Measurements from ENCODE around the gene LRBA. TPM values are rescaled to one million over a fixed set of nuclear protein-coding genes. Genes with fewer than 3 reads are reported as not detected.

Gene LRBA
- total RNA-seq, 1 donor from 2014 or later: 39.9 TPM

DNA sequence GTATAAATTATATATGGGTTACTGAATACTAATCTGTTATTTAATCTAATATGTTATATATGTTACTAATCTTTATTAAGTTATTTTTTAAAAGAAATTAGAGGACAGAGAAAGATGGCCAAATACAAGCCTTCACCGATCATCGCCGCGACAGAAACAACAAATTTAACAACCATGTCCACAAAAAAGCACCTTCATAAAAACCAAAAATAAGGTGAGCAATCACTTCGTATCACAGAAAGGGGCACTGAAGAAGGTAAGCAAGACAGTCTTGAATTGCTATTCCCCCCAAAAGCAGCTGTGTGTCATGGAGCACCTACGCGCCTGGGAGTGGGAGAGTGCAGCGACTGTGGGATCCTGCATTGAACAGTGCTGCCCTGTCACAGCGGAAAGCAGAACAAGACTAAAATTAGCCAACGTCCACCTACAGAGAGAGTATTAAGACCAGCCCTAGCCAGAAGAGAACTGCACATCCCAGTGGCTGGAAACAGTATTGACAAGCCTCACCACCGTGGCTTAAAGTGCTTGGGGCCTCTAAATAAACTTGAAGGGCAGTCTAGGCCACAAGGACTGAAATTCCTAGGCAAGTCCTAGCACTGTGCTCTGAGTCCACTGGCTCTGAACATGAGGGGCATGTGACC, 38.5 kb downstream of the LRBA start:
- H3K27ac ChIP-seq: no peak overlapping the region
- no peaks in the 10 kb centered on the region for H3K36me3 ChIP-seq
- peaks cover 14% of the 10 kb centered on the region for H3K4me1 ChIP-seq
- no peaks in the 10 kb centered on the region for H3K9me3 ChIP-seq
- no peak overlapping the region for H3K4me3 ChIP-seq
- no peak for DNase-seq
- no peaks in the 10 kb centered on the region for H3K27me3 ChIP-seq
- ATAC-seq: peak; percentile 76
- TF ChIP-seq, protein P1, sequence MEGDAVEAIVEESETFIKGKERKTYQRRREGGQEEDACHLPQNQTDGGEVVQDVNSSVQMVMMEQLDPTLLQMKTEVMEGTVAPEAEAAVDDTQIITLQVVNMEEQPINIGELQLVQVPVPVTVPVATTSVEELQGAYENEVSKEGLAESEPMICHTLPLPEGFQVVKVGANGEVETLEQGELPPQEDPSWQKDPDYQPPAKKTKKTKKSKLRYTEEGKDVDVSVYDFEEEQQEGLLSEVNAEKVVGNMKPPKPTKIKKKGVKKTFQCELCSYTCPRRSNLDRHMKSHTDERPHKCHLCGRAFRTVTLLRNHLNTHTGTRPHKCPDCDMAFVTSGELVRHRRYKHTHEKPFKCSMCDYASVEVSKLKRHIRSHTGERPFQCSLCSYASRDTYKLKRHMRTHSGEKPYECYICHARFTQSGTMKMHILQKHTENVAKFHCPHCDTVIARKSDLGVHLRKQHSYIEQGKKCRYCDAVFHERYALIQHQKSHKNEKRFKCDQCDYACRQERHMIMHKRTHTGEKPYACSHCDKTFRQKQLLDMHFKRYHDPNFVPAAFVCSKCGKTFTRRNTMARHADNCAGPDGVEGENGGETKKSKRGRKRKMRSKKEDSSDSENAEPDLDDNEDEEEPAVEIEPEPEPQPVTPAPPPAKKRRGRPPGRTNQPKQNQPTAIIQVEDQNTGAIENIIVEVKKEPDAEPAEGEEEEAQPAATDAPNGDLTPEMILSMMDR (IDR thresholded peaks at IDR 0.05): no peak
- intact Hi-C loops (cut with DNase I): no loop called here

DNA sequence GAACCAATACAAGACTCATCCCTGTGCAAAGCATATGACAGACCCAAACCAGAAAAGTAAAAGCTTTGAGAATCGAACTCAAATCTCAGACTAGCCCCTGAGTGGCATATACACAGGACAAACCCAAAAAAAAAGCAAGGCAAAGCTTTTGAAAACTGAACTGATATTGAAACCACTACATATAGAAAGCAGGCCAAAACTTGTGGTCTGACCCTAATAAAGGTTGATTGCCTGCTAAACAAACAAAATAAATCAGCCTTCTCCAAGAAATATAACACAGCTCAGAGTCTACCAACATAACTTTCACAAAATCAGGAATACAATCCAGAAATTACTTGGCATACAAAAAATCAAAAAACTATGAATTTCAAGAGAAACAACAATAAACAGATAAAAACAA, 40.3 kb downstream of the LRBA start:
- TF ChIP-seq, protein P1 (IDR thresholded peaks at IDR 0.05): no peak
- H3K36me3 ChIP-seq: no peaks in the 10 kb centered on the region

DNA sequence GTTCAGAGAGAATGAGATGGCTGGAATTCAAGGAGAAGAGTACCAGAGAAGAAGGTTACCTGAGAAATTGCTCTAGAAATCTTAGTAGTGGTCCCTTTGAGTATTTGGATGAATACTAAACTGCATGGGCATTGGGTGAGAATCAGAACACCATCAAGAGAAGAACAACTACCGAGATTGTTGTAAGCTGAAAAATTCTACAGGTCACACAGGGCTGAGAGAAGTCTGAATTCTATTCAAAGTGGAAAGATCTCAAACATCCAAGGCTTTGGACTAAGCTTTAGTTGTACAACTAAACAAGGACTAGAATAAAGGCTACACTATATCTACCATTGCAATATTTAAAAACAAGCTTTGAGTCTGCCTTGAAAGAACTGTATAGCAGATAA, 40.8 kb downstream of the LRBA start:
- intact Hi-C loops (cut with DNase I): no loop called here

More for the DNA sequence above, 40.3 kb downstream of the LRBA start:
- DNase-seq: no peak
- Histone ChIP-seq H3K27ac (no peak overlapping the region), H3K9me3 (no peaks in the 10 kb centered on the region), H3K4me3 (no peak overlapping the region), H3K4me1 (peaks cover 14% of the 10 kb centered on the region), H3K27me3 (no peaks in the 10 kb centered on the region)
- intact Hi-C loops (cut with DNase I): no loop called here
- no peak for ATAC-seq

DNA sequence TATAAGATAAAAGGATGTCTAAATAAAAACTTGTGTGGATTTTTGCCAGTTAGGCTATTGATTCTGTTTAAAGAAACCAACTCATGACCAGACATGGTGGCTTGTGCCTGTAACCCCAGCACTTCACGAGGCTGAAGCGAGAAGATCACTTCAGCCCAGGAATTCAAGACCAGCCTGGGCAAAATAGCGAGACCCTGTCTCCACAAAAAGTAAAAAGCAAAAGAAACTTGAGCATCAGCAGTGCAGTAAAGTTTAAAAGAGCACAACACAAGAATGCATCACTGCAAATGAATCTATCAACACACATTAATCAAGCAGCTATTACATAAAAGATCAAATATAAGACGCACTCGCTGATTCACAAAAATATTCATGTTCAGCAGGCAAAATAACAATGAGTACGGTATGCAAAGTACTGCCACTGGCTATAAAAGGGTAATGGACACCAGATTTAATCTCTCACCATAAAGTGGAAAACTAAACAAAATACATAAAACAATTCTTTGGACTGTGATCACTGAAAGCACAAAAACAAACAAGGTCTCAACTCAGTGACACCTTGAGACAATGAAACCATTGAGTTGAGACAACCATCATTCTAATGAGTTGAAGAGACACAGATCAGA, 41.3 kb downstream of the LRBA start:
- Histone ChIP-seq H3K36me3 (no peaks in the 10 kb centered on the region), H3K4me1 (peaks cover 14% of the 10 kb centered on the region), H3K27ac (no peak overlapping the region), H3K9me3 (no peaks in the 10 kb centered on the region), H3K27me3 (no peaks in the 10 kb centered on the region), H3K4me3 (no peak overlapping the region)
- ATAC-seq (no peak), DNase-seq (no peak)
- intact Hi-C loops (cut with DNase I): no loop called here
- TF ChIP-seq, protein P1 (IDR thresholded peaks at IDR 0.05): no peak

More for the DNA sequence above, 40.8 kb downstream of the LRBA start:
- no peaks in the 10 kb centered on the region for H3K36me3 ChIP-seq
- H3K9me3 ChIP-seq: no peaks in the 10 kb centered on the region
- ATAC-seq: no peak
- TF ChIP-seq, protein P1 (IDR thresholded peaks at IDR 0.05): no peak
- peaks cover 14% of the 10 kb centered on the region for H3K4me1 ChIP-seq
- H3K27me3 ChIP-seq: no peaks in the 10 kb centered on the region
- no peak overlapping the region for H3K4me3 ChIP-seq
- DNase-seq: no peak
- no peak overlapping the region for H3K27ac ChIP-seq

DNA sequence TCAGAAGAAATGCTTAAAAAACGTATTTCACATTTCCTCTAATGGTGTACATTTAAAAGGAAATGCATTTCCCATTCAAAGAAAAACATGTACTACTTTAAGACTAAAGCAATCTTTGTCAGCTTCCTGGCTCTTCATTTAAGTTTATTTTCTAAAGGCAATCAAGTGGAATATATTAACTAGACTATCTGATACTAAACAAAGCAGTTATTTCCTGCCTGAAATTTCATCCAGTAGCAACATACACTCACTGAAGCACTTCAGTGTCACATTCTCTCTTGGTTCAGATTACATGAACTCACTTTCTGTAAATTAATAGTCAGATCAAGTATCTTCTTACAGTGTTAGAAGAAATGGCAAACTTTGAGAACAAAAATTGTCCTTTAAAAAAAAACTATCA, 42.5 kb downstream of the LRBA start:
- TF ChIP-seq, protein P1 (IDR thresholded peaks at IDR 0.05): no peak
- no peak overlapping the region for H3K4me3 ChIP-seq
- H3K27ac ChIP-seq: no peak overlapping the region
- H3K9me3 ChIP-seq: no peaks in the 10 kb centered on the region
- DNase-seq (no peak), ATAC-seq (no peak)
- H3K27me3 ChIP-seq: no peaks in the 10 kb centered on the region
- peaks cover 14% of the 10 kb centered on the region for H3K4me1 ChIP-seq
- H3K36me3 ChIP-seq: no peaks in the 10 kb centered on the region
- intact Hi-C loops (cut with DNase I): no loop called here
